Endothelial cell of umbilical vein (primary cell): ENCODE results near the gene CEMIP. TPM values are rescaled to one million over a fixed set of nuclear protein-coding genes. Genes with fewer than 3 reads are reported as not detected.
A peak's percentile ranks its signal among the peaks of the same experiment; 100 is the strongest.

ENCODE experiments used
- BruUV-seq: library from RNA; stranded (reverse); fragments of 400-500 nt; replicated peaks from 2 replicates; lab custom pipeline; 2021; lab: Mats Ljungman, UMichigan
- CTCF ChIA-PET: fragments of 300-600, 350-600 bp; sonication (Branson Sonifier 250); formaldehyde crosslinking; loops from one replicate; lab custom pipeline; 2021; ENCODE audit warnings: antibody characterized with exemption, inconsistent platforms; lab: Charles Lee
- POLR2A ChIA-PET: fragments of 300-600, 350-600 bp; sonication (Branson Sonifier 250); formaldehyde crosslinking; loops from one replicate; lab custom pipeline; 2021; ENCODE audit warnings: antibody characterized with exemption, inconsistent platforms; lab: Charles Lee
- DNase-seq: peaks from one replicate; pipeline ENCODE4 v3.0.0-alpha.2; 2011; ENCODE audit warnings: low read depth, low spot score
- FAIRE-seq: peaks from 2 replicates; lab custom pipeline; 2011; peaks lifted over from hg19 to GRCh38; lab: Jason Lieb, UNC
- H2AFZ ChIP-seq: 2 replicates; pipeline ENCODE4 v1.6.0; 2012; ENCODE audit warnings: low read depth, low read length, control low read depth, inconsistent platforms
- H3K27ac ChIP-seq: 2 replicates; pipeline ENCODE4 v1.5.1; 2011; ENCODE audit warnings: low read depth, mild to moderate bottlenecking, control low read depth, low read length, moderate library complexity; ENCODE audit not compliant: insufficient read depth
- H3K27me3 ChIP-seq, 2 experiments: 2 replicates each; pipeline versions ENCODE4 v1.6.0 to v1.6.1; 2011; ENCODE audit warnings: low read length in 2 of 2, mixed read lengths in 1 of 2; ENCODE audit not compliant: control insufficient read depth in 2 of 2, insufficient read depth in 2 of 2
- H3K36me3 ChIP-seq, 2 experiments: 2 replicates in 1 of 2; 3 replicates in 1 of 2; pipeline ENCODE4 v1.5.1; 2011; ENCODE audit warnings: low read length in 2 of 2, mild to moderate bottlenecking in 1 of 2, moderate library complexity in 1 of 2; ENCODE audit not compliant: control insufficient read depth in 2 of 2, insufficient read depth in 2 of 2; ENCODE audit errors: extremely low read depth in 1 of 2
- H3K4me1 ChIP-seq: 3 replicates; pipeline ENCODE4 v1.5.1; 2011; ENCODE audit warnings: mild to moderate bottlenecking, low read length; ENCODE audit not compliant: control insufficient read depth, insufficient read depth; ENCODE audit errors: extremely low read depth
- H3K4me2 ChIP-seq: 2 replicates; pipeline ENCODE4 v1.6.1; 2011; ENCODE audit warnings: low read length, control low read depth, mixed read lengths; ENCODE audit not compliant: insufficient read depth
- H3K4me3 ChIP-seq, 3 experiments: fragments of 200-600 bp in 1 of 3; sonication (generic), shearing (Covaris generic) in 1 of 3; replicated peaks in 1 of 3; 2 replicates each; pipeline ENCODE4 v1.5.1; 2011 to 2016; ENCODE audit warnings: control low read depth in 3 of 3, low read length in 3 of 3, mild to moderate bottlenecking in 2 of 3, inconsistent platforms in 1 of 3, low read depth in 1 of 3, moderate library complexity in 1 of 3; ENCODE audit not compliant: insufficient read depth in 1 of 3
- H3K79me2 ChIP-seq: 2 replicates; pipeline ENCODE4 v1.6.0; 2012; ENCODE audit warnings: low read length, inconsistent platforms; ENCODE audit not compliant: control insufficient read depth, insufficient read depth
- H3K9ac ChIP-seq: replicated peaks from 2 replicates; pipeline ENCODE3; 2011; ENCODE audit warnings: low read length, control low read depth; ENCODE audit not compliant: insufficient read depth; ENCODE audit errors: extremely low read depth
- H3K9me1 ChIP-seq: replicated peaks from 3 replicates; pipeline ENCODE4 v1.6.0; 2011; ENCODE audit warnings: mild to moderate bottlenecking, low read length; ENCODE audit not compliant: control insufficient read depth, insufficient read depth; ENCODE audit errors: extremely low read depth
- H3K9me3 ChIP-seq: replicated peaks from 2 replicates; pipeline ENCODE4 v1.5.1; 2012; ENCODE audit warnings: low read length, inconsistent platforms; ENCODE audit not compliant: control insufficient read depth, insufficient read depth
- H4K20me1 ChIP-seq: replicated peaks from 2 replicates; pipeline ENCODE3; 2011; ENCODE audit warnings: mild to moderate bottlenecking, low read length; ENCODE audit not compliant: control insufficient read depth, insufficient read depth; ENCODE audit errors: extremely low read depth
- EZH2 ChIP-seq: IDR thresholded peaks from 2 replicates; pipeline ENCODE4 v1.6.1; 2012; ENCODE audit warnings: borderline replicate concordance, low read depth, mild to moderate bottlenecking, moderate library complexity, low read length, inconsistent platforms; ENCODE audit not compliant: severe bottlenecking
- FOS ChIP-seq: IDR thresholded peaks from 2 replicates; pipeline ENCODE4 v1.6.1; 2011; ENCODE audit warnings: mild to moderate bottlenecking, low read length, moderate library complexity, borderline replicate concordance; ENCODE audit not compliant: insufficient read depth
- GATA2 ChIP-seq: IDR thresholded peaks from 2 replicates; pipeline ENCODE4 v1.7.0; 2011; ENCODE audit warnings: low read depth, mild to moderate bottlenecking, moderate library complexity, mixed read lengths, low read length; ENCODE audit not compliant: insufficient read length, insufficient read depth
- JUN ChIP-seq: IDR thresholded peaks from 2 replicates; pipeline ENCODE4 v1.6.1; 2011; ENCODE audit warnings: borderline replicate concordance, low read depth; ENCODE audit not compliant: insufficient read length, insufficient read depth
- MYC ChIP-seq: IDR thresholded peaks from one replicate; pipeline ENCODE4 v1.6.1; 2011; ENCODE audit warnings: mild to moderate bottlenecking, low read depth, low read length
- POLR2A ChIP-seq: IDR thresholded peaks from 2 replicates; pipeline ENCODE4 v1.6.1; 2012; ENCODE audit warnings: low read depth, mild to moderate bottlenecking, control low read depth, low read length
- POLR2AphosphoS5 ChIP-seq: IDR thresholded peaks from 2 replicates; pipeline ENCODE4 v1.6.1; 2012; ENCODE audit warnings: low read depth, mild to moderate bottlenecking, control low read depth, low read length, moderate library complexity; ENCODE audit not compliant: insufficient read depth
- dilution Hi-C: fragments of 300-500 bp; cut with MboI; formaldehyde crosslinking; loops from one replicate; pipeline ENCODE4 v1.15.0; 2019; ENCODE audit warnings: low sequenced_read_pairs; ENCODE audit not compliant: extremely low pct_ligation_motif_present
- intact Hi-C: fragments of 100-400 bp; cut with micrococcal nuclease; formaldehyde crosslinking; loops from one replicate; pipeline ENCODE4 v1.10.0; 2022
- polyA plus RNA-seq, 4 experiments: library from polyadenylated mRNA; depleted of rRNA in 3 of 4; stranded (reverse) in 3 of 4; unstranded in 1 of 4; fragments of >200 nt; gene quantifications; 2 replicates each; pipeline versions ENCODE4 v1.2.1 to v1.2.3, GENCODE V29; 2011 to 2012; ENCODE audit warnings: missing spikeins in 1 of 4
- total RNA-seq: library from RNA; stranded (reverse); gene quantifications from 2 replicates; pipeline ENCODE4 v1.2.3, GENCODE V29; 2021
- TF ChIP-seq, protein P1 (sequence below), 2 donors: IDR thresholded peaks; 1 replicate in 1 of 2; 2 replicates in 1 of 2; pipeline ENCODE4 v1.5.1; 2011; ENCODE audit warnings: low read length in 2 of 2, mild to moderate bottlenecking in 2 of 2, moderate library complexity in 2 of 2, control low read depth in 1 of 2, inconsistent platforms in 1 of 2, low read depth in 1 of 2; ENCODE audit not compliant: insufficient read depth in 1 of 2; ENCODE audit errors: extremely low read depth in 1 of 2
- TF ChIP-seq, protein P2 (sequence below): IDR thresholded peaks from 2 replicates; pipeline ENCODE4 v1.6.1; 2011; ENCODE audit not compliant: insufficient read depth, insufficient read length

Gene CEMIP
- total and polyA plus RNA-seq, 2 donors (not counting 3 experiments of a cell fraction or from before 2014, with no cell fraction given) = 0.01 TPM; not detected in 1

DNA sequence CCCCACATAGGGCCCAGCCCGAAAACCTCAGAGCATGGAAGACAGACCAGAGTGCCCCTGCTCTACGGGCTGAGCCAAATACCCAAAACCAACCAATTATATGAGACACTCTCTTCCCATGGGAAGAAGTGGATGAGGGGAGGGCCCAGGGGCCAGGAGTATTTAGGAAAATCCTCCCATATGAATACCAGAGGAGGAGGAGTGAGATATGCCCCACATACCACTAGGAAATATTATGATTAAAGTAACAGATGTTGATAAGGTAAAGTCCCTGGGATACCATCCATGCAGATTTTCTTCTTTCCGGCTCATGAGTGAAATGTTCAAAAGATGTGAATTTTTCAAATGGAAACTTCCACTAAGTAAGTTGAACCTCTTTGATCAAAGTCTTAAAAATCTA, 160.0 kb downstream of the CEMIP start:
- Histone ChIP-seq H3K27ac (no peak overlapping the region), H3K9me1 (no peaks in the 10 kb centered on the region), H3K36me3 (peaks cover 1 to 3% of the 10 kb centered on the region in 2 experiments), H4K20me1 (no peaks in the 10 kb centered on the region), H3K4me1 (peaks cover 13% of the 10 kb centered on the region), H3K79me2 (no peaks in the 10 kb centered on the region), H2AFZ (no peak overlapping the region), H3K9me3 (no peaks in the 10 kb centered on the region), H3K4me2 (no peak overlapping the region), H3K9ac (no peak overlapping the region), H3K27me3 (no peaks in the 10 kb centered on the region), H3K4me3 (no peak overlapping the region)
- ChIA-PET CTCF (interaction anchor here (0.8 to 1.2 kb wide), 5 partner anchors 31 to 372 kb away, joined by 3 to 4 read pairs (median 4); partner anchors contain the start of gene CEMIP), POLR2A (no interaction called here)
- dilution Hi-C loops = no loop called here
- no peak for DNase-seq
- FAIRE-seq = peak; percentile 24
- BruUV-seq = no TSS peak
- TF ChIP-seq, protein P1, sequence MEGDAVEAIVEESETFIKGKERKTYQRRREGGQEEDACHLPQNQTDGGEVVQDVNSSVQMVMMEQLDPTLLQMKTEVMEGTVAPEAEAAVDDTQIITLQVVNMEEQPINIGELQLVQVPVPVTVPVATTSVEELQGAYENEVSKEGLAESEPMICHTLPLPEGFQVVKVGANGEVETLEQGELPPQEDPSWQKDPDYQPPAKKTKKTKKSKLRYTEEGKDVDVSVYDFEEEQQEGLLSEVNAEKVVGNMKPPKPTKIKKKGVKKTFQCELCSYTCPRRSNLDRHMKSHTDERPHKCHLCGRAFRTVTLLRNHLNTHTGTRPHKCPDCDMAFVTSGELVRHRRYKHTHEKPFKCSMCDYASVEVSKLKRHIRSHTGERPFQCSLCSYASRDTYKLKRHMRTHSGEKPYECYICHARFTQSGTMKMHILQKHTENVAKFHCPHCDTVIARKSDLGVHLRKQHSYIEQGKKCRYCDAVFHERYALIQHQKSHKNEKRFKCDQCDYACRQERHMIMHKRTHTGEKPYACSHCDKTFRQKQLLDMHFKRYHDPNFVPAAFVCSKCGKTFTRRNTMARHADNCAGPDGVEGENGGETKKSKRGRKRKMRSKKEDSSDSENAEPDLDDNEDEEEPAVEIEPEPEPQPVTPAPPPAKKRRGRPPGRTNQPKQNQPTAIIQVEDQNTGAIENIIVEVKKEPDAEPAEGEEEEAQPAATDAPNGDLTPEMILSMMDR (IDR thresholded peaks at IDR 0.05; ENCODE audit: extremely low read depth in 1 of 2, insufficient read depth in 1 of 2, low read depth in 1 of 2, low read length in 2 of 2) = no peak
- no peak for TF ChIP-seq POLR2AphosphoS5
- no peak for TF ChIP-seq MYC
- no peak for TF ChIP-seq EZH2
- no peak for TF ChIP-seq GATA2
- TF ChIP-seq, protein P2, sequence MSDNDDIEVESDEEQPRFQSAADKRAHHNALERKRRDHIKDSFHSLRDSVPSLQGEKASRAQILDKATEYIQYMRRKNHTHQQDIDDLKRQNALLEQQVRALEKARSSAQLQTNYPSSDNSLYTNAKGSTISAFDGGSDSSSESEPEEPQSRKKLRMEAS = no peak
- no peak for TF ChIP-seq FOS
- TF ChIP-seq POLR2A = no peak
- no peak for TF ChIP-seq JUN
- intact Hi-C loops = loop anchor here (10.0 kb wide), 1 partner anchor 1054 kb away; no protein-coding TSS in a partner anchor
